Ovary (tissue), 9 donors: ENCODE data around the gene HMCES. TPM values are rescaled to one million over a fixed set of nuclear protein-coding genes. Genes with fewer than 3 reads are reported as not detected.
A peak's percentile ranks its signal among the peaks of the same experiment; 100 is the strongest.

Experiments used
- DNase-seq, 5 donors: peaks; one replicate each; pipeline ENCODE4 v3.0.0-alpha.2; 2019 to 2020
- H3K27ac ChIP-seq, 2 donors: fragments of 200-600 bp; one replicate each; pipeline versions ENCODE4 v1.5.1 to v1.8.0; 2019 to 2022
- H3K27me3 ChIP-seq: fragments of 200-600 bp; one replicate; pipeline ENCODE4 v1.8.0; 2022
- H3K36me3 ChIP-seq: fragments of 200-600 bp; sonication (generic); one replicate; pipeline ENCODE4 v1.5.1; 2019
- H3K4me1 ChIP-seq: one replicate; pipeline ENCODE4 v1.8.1; 2013; ENCODE audit warnings: mild to moderate bottlenecking, moderate library complexity; ENCODE audit not compliant: insufficient read depth
- H3K4me3 ChIP-seq: fragments of 200-600 bp; sonication (generic); one replicate; pipeline ENCODE4 v1.5.1; 2017
- H3K9me3 ChIP-seq, 2 donors: fragments of 200-600 bp in 1 of 2; sonication (generic) in 1 of 2; one replicate each; pipeline versions ENCODE4 v1.5.1 to v1.8.1; 2013 to 2019; ENCODE audit warnings: mild to moderate bottlenecking in 1 of 2, moderate library complexity in 1 of 2
- EP300 ChIP-seq: sonication (generic); formaldehyde crosslinking; IDR thresholded peaks from one replicate; pipeline ENCODE4 v1.6.1; 2017; ENCODE audit warnings: antibody characterized with exemption
- POLR2A ChIP-seq: fragments of 450-650 bp; IDR thresholded peaks from one replicate; pipeline ENCODE4 v1.6.1; 2017; ENCODE audit warnings: antibody characterized with exemption, mild to moderate bottlenecking, moderate library complexity
- WGBS, 3 donors: extraction: QIAGEN DNeasy Blood & Tissue Kit in 1 of 3; methylation state at CpG; one replicate each; pipeline versions ENCODE4 v1.1.5 to v1.1.7; 2013 to 2017; 5-methylcytosine and 5-hydroxymethylcytosine counted together
- intact Hi-C, 4 donors: fragments of 100-400 bp; cut with DNase I; formaldehyde crosslinking; loops; one replicate each; pipeline versions ENCODE4 v1.11.0 to v1.15.1; 2022 to 2023
- polyA plus RNA-seq, 2 donors: library from polyadenylated mRNA; stranded (reverse); fragments of 200-250 nt in 1 of 2; fragments of 350-450 nt in 1 of 2; fragmentation: Illumina TruSeq in 1 of 2; extraction: RNeasy Lipid Tissue Mini Kit (QIAGEN cat#74804) in 1 of 2; gene quantifications; one replicate each; pipeline ENCODE4 v1.2.3, GENCODE V29; 2013 to 2014
- total RNA-seq, 7 donors: library from RNA; depleted of rRNA in 2 of 7; stranded (reverse); fragments of >200 nt in 2 of 7; fragmentation: NEBNext Ultra II Directional in 3 of 7; extraction: Animal tissue kit (Norgen Biotek cat#: 25700) in 3 of 7; gene quantifications; one replicate each; pipeline versions ENCODE4 v1.1.0 to v1.2.4, GENCODE V29; 2016 to 2023
- TF ChIP-seq, protein P1 (sequence below), 3 donors: fragments of 450-650 bp in 2 of 3; fragments of 200-600 bp in 1 of 3; IDR thresholded peaks; one replicate each; pipeline versions ENCODE4 v1.5.1 to v1.8.0; 2016 to 2022; ENCODE audit warnings: antibody characterized with exemption in 3 of 3, mild to moderate bottlenecking in 1 of 3
- donor health status: DM: no; HTN: no; CAD: no; lungs with moderate emphysema.
- donor health status: DM: no; HTN: no; CAD: no.
- donor health status: Bipolar disorder and iron deficiency.
- donor health status: DM: yes; HTN: yes; CAD: no.
- donor health status: DM: no; HTN: no; CAD: no.
- donor health status: DM: yes; HTN: yes; CAD: no.

Gene HMCES
- total and polyA plus RNA-seq, 9 donors, result 15.5 to 44.5 (median 35.2) TPM

DNA sequence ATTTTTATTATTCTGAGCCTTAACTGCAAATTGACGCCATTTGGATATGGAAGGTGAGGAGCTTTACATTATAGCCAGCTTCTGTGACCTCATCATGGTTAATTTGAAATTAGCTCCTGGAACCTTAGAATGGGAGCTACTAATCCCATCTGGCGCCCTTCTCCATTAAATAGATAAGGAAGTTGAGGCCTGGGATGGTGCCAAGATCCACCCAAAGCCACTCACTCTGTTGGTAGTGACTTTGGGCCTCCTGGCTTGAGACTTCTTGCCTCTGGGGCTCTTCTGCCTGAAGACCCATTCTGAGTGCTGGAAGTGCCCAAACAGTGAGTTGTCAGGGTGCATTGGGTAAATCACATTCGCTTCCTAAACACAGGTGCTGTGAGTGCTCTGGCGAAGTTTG is 12.0 kb upstream of the HMCES start:
- H3K27ac ChIP-seq, result no peak overlapping the region
- no peaks in the 10 kb centered on the region for H3K4me1 ChIP-seq
- DNase-seq, result peak in 1 of 5 donors; percentile 19
- intact Hi-C loops, result loop anchor here in 1 of 4 donors (10.0 kb wide), 1 partner anchor 282 kb away; no protein-coding TSS in a partner anchor
- no peaks in the 10 kb centered on the region for H3K36me3 ChIP-seq
- no peaks in the 10 kb centered on the region for H3K27me3 ChIP-seq
- TF ChIP-seq EP300, result no peak
- TF ChIP-seq, protein P1, sequence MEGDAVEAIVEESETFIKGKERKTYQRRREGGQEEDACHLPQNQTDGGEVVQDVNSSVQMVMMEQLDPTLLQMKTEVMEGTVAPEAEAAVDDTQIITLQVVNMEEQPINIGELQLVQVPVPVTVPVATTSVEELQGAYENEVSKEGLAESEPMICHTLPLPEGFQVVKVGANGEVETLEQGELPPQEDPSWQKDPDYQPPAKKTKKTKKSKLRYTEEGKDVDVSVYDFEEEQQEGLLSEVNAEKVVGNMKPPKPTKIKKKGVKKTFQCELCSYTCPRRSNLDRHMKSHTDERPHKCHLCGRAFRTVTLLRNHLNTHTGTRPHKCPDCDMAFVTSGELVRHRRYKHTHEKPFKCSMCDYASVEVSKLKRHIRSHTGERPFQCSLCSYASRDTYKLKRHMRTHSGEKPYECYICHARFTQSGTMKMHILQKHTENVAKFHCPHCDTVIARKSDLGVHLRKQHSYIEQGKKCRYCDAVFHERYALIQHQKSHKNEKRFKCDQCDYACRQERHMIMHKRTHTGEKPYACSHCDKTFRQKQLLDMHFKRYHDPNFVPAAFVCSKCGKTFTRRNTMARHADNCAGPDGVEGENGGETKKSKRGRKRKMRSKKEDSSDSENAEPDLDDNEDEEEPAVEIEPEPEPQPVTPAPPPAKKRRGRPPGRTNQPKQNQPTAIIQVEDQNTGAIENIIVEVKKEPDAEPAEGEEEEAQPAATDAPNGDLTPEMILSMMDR (IDR thresholded peaks at IDR 0.05), result no peak
- TF ChIP-seq POLR2A, result no peak
- no peaks in the 10 kb centered on the region for H3K9me3 ChIP-seq
- H3K4me3 ChIP-seq, result no peak overlapping the region
- WGBS, 3 donors, result 83 to 88% (median 84%) methylated on average over 4 of the region's 4 CpGs

- 83 to 90% (median 88%) methylated on average over 4 of the region's 4 CpGs for WGBS, 3 donors
- H3K27me3 ChIP-seq, result no peaks in the 10 kb centered on the region
- DNase-seq, result no peak
- H3K27ac ChIP-seq, result no peak overlapping the region
- intact Hi-C loops, result loop anchor here in 1 of 4 donors (10.0 kb wide), 1 partner anchor 284 kb away; no protein-coding TSS in a partner anchor
- no peak overlapping the region for H3K4me3 ChIP-seq
- no peaks in the 10 kb centered on the region for H3K4me1 ChIP-seq
- no peaks in the 10 kb centered on the region for H3K36me3 ChIP-seq
- no peaks in the 10 kb centered on the region for H3K9me3 ChIP-seq
- TF ChIP-seq POLR2A, result no peak
- TF ChIP-seq, protein P1 (IDR thresholded peaks at IDR 0.05), result no peak
- TF ChIP-seq EP300, result no peak
Measured at GRCh38 chr3:129268396-129268795, 10.3 kb upstream of the HMCES start.

DNA sequence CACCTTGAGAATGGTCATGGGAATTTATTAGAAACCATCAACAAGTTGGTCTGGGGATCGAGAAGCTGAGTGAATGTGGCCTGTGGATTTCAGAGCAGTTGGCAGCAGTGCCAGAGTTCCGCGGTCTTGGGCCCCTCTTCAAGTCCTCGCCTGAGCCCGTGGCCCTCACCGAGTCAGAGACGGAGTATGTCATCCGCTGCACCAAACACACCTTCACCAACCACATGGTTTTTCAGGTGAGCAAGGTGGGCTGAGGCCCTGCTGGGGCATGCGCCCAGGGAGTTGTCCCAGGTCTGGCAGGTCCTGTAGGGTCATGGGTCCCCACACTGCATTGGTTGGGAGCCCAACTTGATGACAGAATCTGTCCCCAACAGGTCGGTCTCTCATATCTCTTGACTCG is 7.0 kb upstream of the HMCES start:
- Histone ChIP-seq H3K9me3 (no peaks in the 10 kb centered on the region), H3K27me3 (no peaks in the 10 kb centered on the region), H3K36me3 (no peaks in the 10 kb centered on the region), H3K4me1 (no peaks in the 10 kb centered on the region), H3K27ac (no peak overlapping the region), H3K4me3 (no peak overlapping the region)
- 89 to 94% (median 92%) methylated on average over 11 of the region's 11 CpGs for WGBS, 3 donors
- TF ChIP-seq POLR2A, result no peak
- TF ChIP-seq EP300, result no peak
- TF ChIP-seq, protein P1 (IDR thresholded peaks at IDR 0.05), result no peak
- intact Hi-C loops, result no loop called here
- peak in 1 of 5 donors; percentile 32 for DNase-seq

- Histone ChIP-seq H3K36me3 (no peaks in the 10 kb centered on the region), H3K9me3 (no peaks in the 10 kb centered on the region), H3K4me3 (no peak overlapping the region), H3K27me3 (no peaks in the 10 kb centered on the region), H3K4me1 (peaks cover 2% of the 10 kb centered on the region), H3K27ac (no peak overlapping the region)
- DNase-seq, result no peak
- intact Hi-C loops, result loop anchor here in 1 of 4 donors (5.0 kb wide), 1 partner anchor 41 kb away; a partner anchor contains a TSS
- WGBS, 3 donors, result 47 to 69% (median 56%) methylated on average over 2 of the region's 2 CpGs
- TF ChIP-seq POLR2A (no peak), EP300 (no peak)
- TF ChIP-seq, protein P1 (IDR thresholded peaks at IDR 0.05), result no peak
Measured at GRCh38 chr3:129276385-129276784, 2.3 kb upstream of the HMCES start.
